Mesodermal cell (in vitro differentiated cells): ENCODE data around the gene SLC9A1.
"Not testable (repeated sequence)": the region's sequence is repeated elsewhere in the genome, so short reads cannot be mapped to it uniquely, and the experiment has no call there.

Experiments used
- H3K27ac ChIP-seq: 2 replicates; pipeline ENCODE4 v1.7.0; 2013; ENCODE audit warnings: mild to moderate bottlenecking, low read depth, low read length, moderate library complexity; ENCODE audit not compliant: severe bottlenecking
- H3K36me3 ChIP-seq: 2 replicates; pipeline ENCODE4 v1.7.1; 2013; ENCODE audit warnings: mild to moderate bottlenecking, low read length, moderate library complexity; ENCODE audit not compliant: control insufficient read depth, insufficient read depth
- H3K4me1 ChIP-seq: one replicate; pipeline ENCODE4 v1.7.1; 2013; ENCODE audit warnings: mild to moderate bottlenecking, low read length; ENCODE audit not compliant: insufficient read depth, control insufficient read depth, poor library complexity, severe bottlenecking
- H3K4me3 ChIP-seq: 2 replicates; pipeline ENCODE4 v1.7.0; 2013; ENCODE audit warnings: low read length, control low read depth, mild to moderate bottlenecking; ENCODE audit not compliant: insufficient read depth, poor library complexity, severe bottlenecking; ENCODE audit errors: extremely low read depth
- H3K9me3 ChIP-seq: 2 replicates; pipeline ENCODE4 v1.7.1; 2013; ENCODE audit warnings: mild to moderate bottlenecking, low read length, moderate library complexity; ENCODE audit not compliant: control insufficient read depth
- WGBS, 2 experiments: methylation state at CpG; one replicate each; pipeline ENCODE4 v1.1.5; 2013; ENCODE audit warnings: missing lambda C conversion rate in 2 of 2; ENCODE audit not compliant: insufficient coverage in 2 of 2; 5-methylcytosine and 5-hydroxymethylcytosine counted together

SLC9A1 gene

DNA sequence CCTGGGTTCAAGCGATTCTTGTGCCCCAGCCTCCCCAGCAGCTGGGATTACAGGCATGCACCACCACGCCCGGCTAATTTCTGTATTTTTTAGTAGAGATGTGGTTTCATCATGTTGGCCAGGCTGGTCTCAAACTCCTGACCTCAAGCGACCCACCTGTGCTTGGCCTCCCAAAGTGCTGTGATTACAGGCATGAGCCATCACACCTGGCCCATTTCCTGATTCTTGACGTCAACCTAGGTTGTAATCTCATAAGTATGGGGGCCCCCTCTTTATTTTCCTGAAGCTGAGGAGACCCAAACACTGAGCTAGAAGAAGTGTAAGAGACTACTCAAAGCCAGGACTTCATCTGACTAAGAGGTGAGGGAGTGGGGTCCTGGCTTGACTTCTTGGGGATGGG lies 21.8 kb downstream of the SLC9A1 start:
- H3K9me3 ChIP-seq: no peaks in the 10 kb centered on the region
- H3K27ac ChIP-seq: no peak overlapping the region
- 98 to 100% methylated on average over 3 to 5 of the region's 5 CpGs for WGBS, 2 experiments
- peaks cover 20% of the 10 kb centered on the region for H3K36me3 ChIP-seq
- peaks cover 26% of the 10 kb centered on the region for H3K4me1 ChIP-seq
- no peak overlapping the region for H3K4me3 ChIP-seq

DNA sequence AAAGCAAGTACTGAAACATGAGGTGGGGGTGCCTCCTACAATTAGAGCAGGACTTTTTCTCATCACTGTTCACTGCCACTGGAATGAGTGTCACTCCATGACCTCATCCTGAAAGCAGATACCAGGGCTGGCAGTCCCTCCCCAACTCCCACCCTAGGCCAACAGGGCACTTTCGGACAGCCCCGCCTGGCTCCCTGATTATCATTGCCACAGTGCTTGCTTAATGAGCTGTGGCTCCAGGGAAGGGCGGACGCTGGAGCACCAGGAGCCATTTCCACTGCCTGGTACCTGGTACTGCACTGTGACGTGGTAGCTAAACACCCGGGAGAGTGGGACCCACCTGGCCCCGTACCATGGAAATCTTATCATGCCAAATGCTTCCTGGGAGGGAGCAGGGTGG lies 22.3 kb downstream of the SLC9A1 start:
- no peaks in the 10 kb centered on the region for H3K9me3 ChIP-seq
- H3K4me1 ChIP-seq: peaks cover 21% of the 10 kb centered on the region
- H3K36me3 ChIP-seq: peaks cover 25% of the 10 kb centered on the region
- 90 to 94% methylated on average over 7 of the region's 7 CpGs for WGBS, 2 experiments
- no peak overlapping the region for H3K27ac ChIP-seq
- H3K4me3 ChIP-seq: no peak overlapping the region

DNA sequence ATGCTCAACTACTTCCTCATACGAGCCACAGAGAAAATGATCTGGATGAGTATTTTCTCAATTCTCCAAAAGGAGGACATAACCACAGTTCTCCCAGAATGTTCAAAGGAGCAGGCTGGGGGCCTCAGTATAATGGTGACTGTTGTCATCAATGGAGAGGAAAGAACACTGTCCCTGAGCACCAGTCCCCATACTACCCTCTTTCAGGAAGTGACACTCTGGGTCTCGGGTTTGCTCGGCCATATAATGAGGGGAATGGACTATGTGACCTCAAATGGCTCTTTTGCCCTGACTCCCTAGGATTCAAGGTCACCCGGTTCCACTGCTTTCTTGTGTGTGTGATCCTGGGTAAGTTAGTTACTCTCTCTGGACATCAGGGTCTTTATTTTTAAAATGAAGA lies 22.8 kb downstream of the SLC9A1 start:
- no peak overlapping the region for H3K27ac ChIP-seq
- H3K4me3 ChIP-seq: no peak overlapping the region
- WGBS, 2 experiments: 88 to 94% methylated on average over 3 of the region's 4 CpGs
- H3K9me3 ChIP-seq: no peaks in the 10 kb centered on the region
- peaks cover 27% of the 10 kb centered on the region for H3K36me3 ChIP-seq
- H3K4me1 ChIP-seq: peaks cover 16% of the 10 kb centered on the region

DNA sequence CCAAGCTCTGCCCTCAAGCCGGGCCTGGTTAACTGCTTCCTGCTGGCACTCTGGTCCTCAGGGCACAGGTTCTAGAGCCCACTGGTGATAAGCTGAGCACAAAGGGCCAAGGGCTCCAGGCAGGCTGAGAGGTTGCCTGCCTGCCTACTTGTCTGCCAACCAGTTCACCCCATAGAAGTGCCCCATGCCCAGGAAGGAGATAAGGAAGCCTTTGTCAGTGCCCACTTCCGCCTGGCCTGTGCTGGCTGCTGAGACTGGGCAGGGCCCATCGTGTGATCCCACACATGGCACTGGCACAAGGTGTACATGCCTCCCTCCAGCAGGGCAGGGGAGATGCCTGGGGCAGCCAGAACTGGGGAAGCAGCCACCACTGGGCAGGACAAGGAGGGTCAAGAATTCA lies 24.1 kb downstream of the SLC9A1 start:
- WGBS, 2 experiments: 92 to 100% methylated on average over 3 of the region's 3 CpGs
- Histone ChIP-seq H3K4me1 (peaks cover 7% of the 10 kb centered on the region), H3K4me3 (no peak overlapping the region), H3K9me3 (no peaks in the 10 kb centered on the region), H3K27ac (no peak overlapping the region), H3K36me3 (peaks cover 24% of the 10 kb centered on the region)

DNA sequence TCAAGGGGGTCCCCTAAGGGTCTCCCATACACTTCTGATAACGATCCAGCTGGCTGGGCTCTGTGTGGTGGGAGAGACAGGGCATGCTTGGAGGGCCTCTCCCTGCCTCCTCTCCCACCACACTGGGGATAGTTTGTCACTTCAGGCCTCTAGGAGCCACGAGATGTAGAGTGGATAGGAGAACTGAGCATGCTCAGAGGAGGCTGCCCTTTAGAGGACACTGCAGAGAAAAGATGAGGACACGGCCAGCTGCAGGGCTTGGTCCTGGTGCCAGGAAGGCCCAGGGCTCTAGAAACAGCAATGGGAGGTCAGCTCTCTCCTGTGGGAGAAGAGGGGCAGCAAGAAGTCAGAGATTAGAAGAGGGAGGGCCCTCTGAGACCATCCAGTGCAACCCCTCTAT lies 25.7 kb downstream of the SLC9A1 start:
- Histone ChIP-seq H3K27ac (no peak overlapping the region), H3K36me3 (peaks cover 13% of the 10 kb centered on the region), H3K4me3 (no peak overlapping the region), H3K9me3 (no peaks in the 10 kb centered on the region), H3K4me1 (peaks cover 7% of the 10 kb centered on the region)
- 78 to 91% methylated on average over 2 to 3 of the region's 3 CpGs for WGBS, 2 experiments

DNA sequence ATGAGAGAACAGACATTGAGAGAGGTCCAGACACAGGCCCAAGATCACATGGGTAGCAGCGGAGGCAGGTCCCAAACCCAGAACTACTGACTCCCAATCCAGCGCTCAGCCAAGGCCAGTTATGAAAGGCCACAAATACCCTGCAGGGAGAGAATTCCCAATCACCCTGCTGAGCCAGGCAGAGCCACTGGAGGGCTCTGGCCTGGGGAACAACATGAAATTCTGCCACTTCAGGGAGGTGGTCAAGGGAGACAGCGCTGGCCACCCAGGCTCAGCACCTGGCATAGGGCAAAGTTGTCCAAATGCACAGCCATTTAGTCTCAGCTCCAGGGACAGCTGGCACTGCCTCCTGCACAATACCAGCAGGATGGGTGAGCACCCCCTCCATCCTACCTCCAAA lies 27.5 kb downstream of the SLC9A1 start:
- WGBS, 2 experiments: 89 to 92% methylated on average over 3 of the region's 3 CpGs
- H3K9me3 ChIP-seq: no peaks in the 10 kb centered on the region
- H3K36me3 ChIP-seq: peaks cover 7% of the 10 kb centered on the region
- H3K4me1 ChIP-seq: peaks cover 10% of the 10 kb centered on the region
- no peak overlapping the region for H3K27ac ChIP-seq
- H3K4me3 ChIP-seq: no peak overlapping the region

DNA sequence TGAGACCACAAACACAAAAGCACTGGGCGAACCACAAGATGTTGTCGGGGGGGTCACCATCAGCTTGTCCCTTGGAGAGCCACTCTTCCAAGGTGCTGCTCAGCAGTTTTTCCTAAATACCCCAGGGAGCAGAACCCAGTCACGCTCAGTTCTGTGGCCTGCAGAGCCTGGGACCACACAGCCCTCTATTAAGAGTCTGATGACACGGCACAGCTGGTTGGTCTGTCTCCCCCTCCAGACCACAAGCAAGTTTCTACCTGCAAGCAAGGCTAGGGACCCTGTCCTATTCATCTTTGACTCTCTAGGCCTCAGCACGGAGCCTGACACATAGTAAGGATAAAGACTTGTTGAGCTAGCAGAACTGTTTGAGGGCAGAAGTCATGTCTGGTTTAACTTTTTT lies 28.5 kb downstream of the SLC9A1 start:
- no peak overlapping the region for H3K4me3 ChIP-seq
- peaks cover 11% of the 10 kb centered on the region for H3K4me1 ChIP-seq
- no peak overlapping the region for H3K27ac ChIP-seq
- WGBS, 2 experiments: 96 to 98% methylated on average over 4 of the region's 5 CpGs
- no peaks in the 10 kb centered on the region for H3K9me3 ChIP-seq
- H3K36me3 ChIP-seq: peaks cover 7% of the 10 kb centered on the region

DNA sequence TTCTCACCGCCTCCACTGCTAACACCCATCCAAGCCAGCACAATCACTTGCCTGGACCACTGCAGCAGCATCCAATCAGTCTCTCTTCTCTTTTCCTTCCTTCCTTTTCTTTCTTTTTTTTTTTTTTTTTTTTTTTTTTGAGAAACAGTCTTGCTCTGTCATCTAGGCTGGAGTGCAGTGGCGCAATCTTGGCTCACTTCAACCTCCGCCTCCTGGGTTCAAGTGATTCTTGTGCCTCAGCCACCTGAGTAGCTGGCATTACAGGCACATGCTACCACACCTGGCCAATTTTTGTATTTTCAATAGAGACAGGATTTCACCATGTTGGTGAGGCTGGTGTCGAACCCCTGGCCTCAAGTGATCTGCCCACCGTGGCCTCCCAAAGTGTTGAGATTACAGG lies 29.8 kb downstream of the SLC9A1 start:
- 81 to 90% methylated on average over 5 of the region's 5 CpGs for WGBS, 2 experiments
- peaks cover 11% of the 10 kb centered on the region for H3K4me1 ChIP-seq
- H3K9me3 ChIP-seq, H3K4me3 ChIP-seq, H3K36me3 ChIP-seq, H3K27ac ChIP-seq: not testable (repeated sequence)

DNA sequence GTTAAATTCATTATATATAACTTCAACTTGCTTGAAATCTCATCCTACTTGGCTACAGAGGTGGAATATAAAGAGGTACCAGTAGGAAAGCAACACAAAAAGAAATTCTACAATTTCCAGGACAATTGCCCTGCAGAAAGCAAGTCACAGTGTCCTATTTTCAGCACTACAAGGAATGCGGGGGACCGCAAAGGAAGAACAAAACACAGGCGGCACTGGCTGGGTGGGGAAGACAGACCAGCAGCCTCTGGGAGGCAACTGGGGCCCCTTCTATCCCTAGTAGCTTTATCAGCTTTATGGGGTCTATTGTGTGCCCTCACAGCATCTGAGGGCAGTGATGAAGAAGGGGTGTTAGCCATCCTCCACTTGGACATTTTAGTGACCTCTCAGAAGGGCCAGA lies 30.5 kb downstream of the SLC9A1 start:
- Histone ChIP-seq H3K9me3 (no peaks in the 10 kb centered on the region), H3K4me3 (no peak overlapping the region), H3K27ac (no peak overlapping the region), H3K36me3 (peaks cover 7% of the 10 kb centered on the region), H3K4me1 (peaks cover 18% of the 10 kb centered on the region)
- 40 to 75% methylated on average over 1 to 2 of the region's 3 CpGs for WGBS, 2 experiments

DNA sequence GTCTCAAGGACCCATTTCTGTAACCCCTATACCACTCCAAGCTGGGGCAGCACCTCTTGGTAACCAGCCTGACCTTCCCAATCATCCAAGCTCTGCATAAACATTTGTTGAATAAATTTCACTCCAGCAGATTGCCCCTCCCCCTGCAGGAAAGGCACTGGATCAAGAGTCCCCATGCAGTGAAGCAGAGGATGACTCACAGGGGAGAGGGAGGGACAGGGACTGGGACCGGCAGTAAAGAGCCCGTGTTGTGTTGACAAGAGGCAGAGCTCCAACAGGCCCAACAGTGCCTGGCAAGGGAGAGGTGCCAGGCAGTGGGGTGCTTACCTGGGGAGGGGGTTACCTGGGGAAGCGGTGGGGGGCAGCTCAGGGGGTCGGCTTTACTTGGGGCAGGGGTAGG lies 32.3 kb downstream of the SLC9A1 start:
- Histone ChIP-seq H3K27ac (peak overlapping the region; percentile 64), H3K4me3 (no peak overlapping the region), H3K4me1 (peaks cover 34% of the 10 kb centered on the region), H3K36me3 (peaks cover 2% of the 10 kb centered on the region), H3K9me3 (no peaks in the 10 kb centered on the region)
- 28 to 49% methylated on average over 4 of the region's 4 CpGs for WGBS, 2 experiments

DNA sequence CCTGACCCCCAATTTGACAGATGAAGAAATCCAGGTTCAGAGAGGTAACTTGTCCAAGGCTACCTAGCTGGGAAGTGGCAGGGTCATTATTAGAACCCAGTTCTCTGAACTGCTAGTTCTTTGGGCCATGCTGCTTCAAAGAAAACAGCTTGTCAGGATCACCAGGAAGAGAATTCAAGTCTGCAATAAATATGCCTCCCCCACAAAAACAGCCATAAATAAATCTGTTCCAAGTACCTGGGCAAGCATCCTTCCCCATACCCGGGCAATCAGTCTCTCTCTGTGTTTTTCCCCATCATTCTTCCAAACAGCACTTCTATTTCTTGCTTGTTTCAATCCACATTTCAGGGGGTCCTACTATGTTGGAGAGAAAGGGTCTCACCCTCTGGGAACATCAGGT lies 34.1 kb downstream of the SLC9A1 start:
- WGBS, 2 experiments: 83 to 87% methylated on average over 1 of the region's 1 CpG
- Histone ChIP-seq H3K36me3 (no peaks in the 10 kb centered on the region), H3K4me1 (peaks cover 41% of the 10 kb centered on the region), H3K27ac (no peak overlapping the region), H3K9me3 (no peaks in the 10 kb centered on the region), H3K4me3 (no peak overlapping the region)

DNA sequence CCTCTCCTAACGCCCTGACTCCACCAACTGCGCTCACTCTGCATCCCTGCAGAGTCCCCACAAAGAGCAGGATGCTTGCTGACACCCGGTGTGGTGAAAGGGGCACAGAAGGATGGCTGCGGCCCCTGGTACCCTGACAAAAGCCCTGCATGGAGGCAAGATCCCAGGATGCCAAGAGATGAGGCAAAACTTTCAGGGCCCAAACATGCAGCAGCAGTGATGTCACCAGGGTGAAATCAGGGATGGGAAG lies 36.6 kb downstream of the SLC9A1 start:
- H3K9me3 ChIP-seq: no peaks in the 10 kb centered on the region
- H3K4me1 ChIP-seq: peaks cover 41% of the 10 kb centered on the region
- no peak overlapping the region for H3K4me3 ChIP-seq
- H3K36me3 ChIP-seq: peaks cover 9% of the 10 kb centered on the region
- peak overlapping the region; percentile 41 for H3K27ac ChIP-seq
- WGBS, 2 experiments: 77 to 92% methylated on average over 3 to 4 of the region's 4 CpGs
